Neural progenitor cell (in vitro differentiated cells): Measurements from ENCODE around the gene SIL1.

Source experiments
- EZH2 ChIP-seq: fragments of 200-600 bp; sonication (generic); IDR thresholded peaks from 2 replicates; pipeline ENCODE4 v1.6.1; 2017; ENCODE audit warnings: antibody characterized with exemption, mild to moderate bottlenecking, moderate library complexity
- EZH2phosphoT487 ChIP-seq: fragments of 200-600 bp; sonication (generic); IDR thresholded peaks from 2 replicates; pipeline ENCODE4 v1.6.1; 2017; ENCODE audit warnings: antibody characterized with exemption
- TF ChIP-seq, protein P1 (sequence below): fragments of 200-600 bp; sonication (generic); IDR thresholded peaks from 2 replicates; pipeline ENCODE4 v1.5.1; 2017; ENCODE audit warnings: antibody characterized with exemption, mild to moderate bottlenecking

GRCh38 chr5:139124774-139125520 lies 73.2 kb downstream of the SIL1 start:
- TF ChIP-seq, protein P1, sequence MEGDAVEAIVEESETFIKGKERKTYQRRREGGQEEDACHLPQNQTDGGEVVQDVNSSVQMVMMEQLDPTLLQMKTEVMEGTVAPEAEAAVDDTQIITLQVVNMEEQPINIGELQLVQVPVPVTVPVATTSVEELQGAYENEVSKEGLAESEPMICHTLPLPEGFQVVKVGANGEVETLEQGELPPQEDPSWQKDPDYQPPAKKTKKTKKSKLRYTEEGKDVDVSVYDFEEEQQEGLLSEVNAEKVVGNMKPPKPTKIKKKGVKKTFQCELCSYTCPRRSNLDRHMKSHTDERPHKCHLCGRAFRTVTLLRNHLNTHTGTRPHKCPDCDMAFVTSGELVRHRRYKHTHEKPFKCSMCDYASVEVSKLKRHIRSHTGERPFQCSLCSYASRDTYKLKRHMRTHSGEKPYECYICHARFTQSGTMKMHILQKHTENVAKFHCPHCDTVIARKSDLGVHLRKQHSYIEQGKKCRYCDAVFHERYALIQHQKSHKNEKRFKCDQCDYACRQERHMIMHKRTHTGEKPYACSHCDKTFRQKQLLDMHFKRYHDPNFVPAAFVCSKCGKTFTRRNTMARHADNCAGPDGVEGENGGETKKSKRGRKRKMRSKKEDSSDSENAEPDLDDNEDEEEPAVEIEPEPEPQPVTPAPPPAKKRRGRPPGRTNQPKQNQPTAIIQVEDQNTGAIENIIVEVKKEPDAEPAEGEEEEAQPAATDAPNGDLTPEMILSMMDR, result no peak
- TF ChIP-seq EZH2 (no peak), EZH2phosphoT487 (no peak)
